Endometrial microvascular endothelial cells (primary cell): ENCODE data around the gene SLCO1B1. TPM values are rescaled to one million over a fixed set of nuclear protein-coding genes. Genes with fewer than 3 reads are reported as not detected.

Experiments used
- in situ Hi-C: cut with HindIII; loops from 2 replicates; pipeline ENCODE4 v1.10.0; 2017; ENCODE audit warnings: low sequenced_read_pairs, low pct_unique_long_range_greater_than_20kb; ENCODE audit errors: inconsistent ontology term
- total RNA-seq: library from RNA; depleted of rRNA; stranded (reverse); fragments of >200 nt; gene quantifications from one replicate; pipeline ENCODE4 v1.2.3, GENCODE V29; 2015; ENCODE audit errors: inconsistent ontology term

SLCO1B1 gene
- total RNA-seq, 1 donor from 2014 or later = not detected

GRCh38 chr12:21219206-21219605 lies 88.2 kb downstream of the SLCO1B1 start:
- in situ Hi-C loops = no loop called here

GRCh38 chr12:21220266-21220665 lies 89.3 kb downstream of the SLCO1B1 start:
- in situ Hi-C loops = no loop called here

GRCh38 chr12:21221072-21221471 lies 90.1 kb downstream of the SLCO1B1 start:
- in situ Hi-C loops = no loop called here

GRCh38 chr12:21221778-21222177 lies 90.8 kb downstream of the SLCO1B1 start:
- in situ Hi-C loops = no loop called here

GRCh38 chr12:21223930-21224329 lies 92.9 kb downstream of the SLCO1B1 start:
- in situ Hi-C loops = no loop called here

GRCh38 chr12:21234395-21234794 lies 103.4 kb downstream of the SLCO1B1 start:
- in situ Hi-C loops = no loop called here

GRCh38 chr12:21239866-21240265 lies 108.9 kb downstream of the SLCO1B1 start:
- in situ Hi-C loops = no loop called here

GRCh38 chr12:21248679-21249078 lies 117.7 kb downstream of the SLCO1B1 start:
- in situ Hi-C loops = no loop called here

- in situ Hi-C loops = no loop called here
Observed at GRCh38 chr12:21252070-21252469, 121.1 kb downstream of the SLCO1B1 start.

GRCh38 chr12:21257172-21257571 lies 126.2 kb downstream of the SLCO1B1 start:
- in situ Hi-C loops = no loop called here

- in situ Hi-C loops = no loop called here
Observed at GRCh38 chr12:21264232-21264631, 133.2 kb downstream of the SLCO1B1 start.

- in situ Hi-C loops = no loop called here
Observed at GRCh38 chr12:21265932-21266331, 134.9 kb downstream of the SLCO1B1 start.

GRCh38 chr12:21276826-21277225 lies 145.8 kb downstream of the SLCO1B1 start:
- in situ Hi-C loops = no loop called here

Other genes starting within 250 kb of the SLCO1B1 start
- not detected for gene SLCO1A2, start 203.7 kb downstream of the SLCO1B1 start, total RNA-seq
- not detected for gene IAPP, start 241.7 kb downstream of the SLCO1B1 start, total RNA-seq